Measurements from ENCODE around the gene ABO. TPM values are rescaled to one million over a fixed set of nuclear protein-coding genes. Genes with fewer than 3 reads are reported as not detected.

The ABO gene
- total and polyA plus RNA-seq, 9 of the 15 experiments (the other 6 are each of a cell fraction or from before 2014, with no cell fraction given): 5.0 to 21.9 (median 11.9) TPM

GRCh38 chr9:133256136-133256461 is 18.9 kb downstream of the ABO start:
- Histone ChIP-seq H3K79me2 (ENCODE audit: control insufficient read depth, insufficient read depth, low read length) (no peaks in the 10 kb centered on the region), H2AFZ (ENCODE audit: low read depth, low read length) (no peak overlapping the region), H3K9me3 (replicated peaks; ENCODE audit: control insufficient read depth, insufficient read depth, low read depth, low read length) (no peaks in the 10 kb centered on the region), H3K4me2 (ENCODE audit: insufficient read depth, low read length) (no peak overlapping the region), H3K27me3 (ENCODE audit: control insufficient read depth in 2 of 2, insufficient read depth in 2 of 2, low read length in 2 of 2) (no peaks in the 10 kb centered on the region; a peak in 1 of 5 replicates), H3K36me3 (ENCODE audit: control insufficient read depth, insufficient read depth, low read length) (peaks cover 47% of the 10 kb centered on the region; the same call in 2 of the 3 replicates), H3K4me3 (no peak overlapping the region), H3K9ac (ENCODE audit: insufficient read depth in 1 of 2, low read depth in 2 of 2, low read length in 2 of 2) (no peak overlapping the region), H3K4me1 (replicated peaks in 1 of 2; ENCODE audit: control insufficient read depth in 2 of 2, insufficient read depth in 2 of 2, low read length in 2 of 2) (peaks cover 3 to 55% of the 10 kb centered on the region in 2 experiments; a peak in 3 of 5 replicates), H4K20me1 (replicated peaks; ENCODE audit: control insufficient read depth, insufficient read depth, low read length) (peaks cover 3% of the 10 kb centered on the region; the same call in 1 of the 2 replicates), H3K9me1 (ENCODE audit: control insufficient read depth, insufficient read depth, low read length) (no peaks in the 10 kb centered on the region), H3K27ac (ENCODE audit: extremely low read depth, low read depth, low read length) (no peak overlapping the region)
- WGBS (ENCODE audit: insufficient coverage, low coverage, missing lambda C conversion rate): 97% methylated on average over 20 of the region's 30 CpGs
- no TSS peak for BruUV-seq (replicated peaks)
- in situ Hi-C loops (cut with MboI): no loop called here
- ATAC-seq (no peak), FAIRE-seq (no peak), DNase-seq (ENCODE audit: extremely low read depth in 1 of 4, low spot score in 3 of 4) (no peak)
- intact Hi-C loops (cut with micrococcal nuclease): no loop called here
- CTCF ChIA-PET (ENCODE audit: low intra/inter-chr PET ratio): no interaction called here
- TF ChIP-seq TCF7L2 (IDR thresholded peaks at IDR 0.05; ENCODE audit: low read depth, low read length) (no peak), POLR2G (IDR thresholded peaks at IDR 0.05; ENCODE audit: low read depth, low read length) (peak; percentile 26), ZBTB33 (CRISPR knock-in tag; IDR thresholded peaks at IDR 0.05) (peak; percentile 96)
- POLR2A ChIA-PET: interaction anchor here (0.6 to 1.2 kb wide), 3 partner anchors 9 to 116 kb away, joined by 3 read pairs; no protein-coding TSS in a partner anchor

All from K562 (cell line).